SK-N-SH (cell line): ENCODE measurements around the gene SH3RF1. TPM values are rescaled to one million over a fixed set of nuclear protein-coding genes. Genes with fewer than 3 reads are reported as not detected.

Experiments used
- CTCF ChIA-PET: fragments of 300-600, 350-600 bp; formaldehyde crosslinking; extraction: SDS; loops from one replicate; lab custom pipeline; 2021; lab: Yijun Ruan, JAX
- POLR2A ChIA-PET: fragments of 350-600 bp; sonication (Branson Sonifier 250); formaldehyde crosslinking; extraction: SDS; loops from one replicate; lab custom pipeline; 2020; ENCODE audit warnings: antibody characterized with exemption, inconsistent platforms; lab: Yijun Ruan, JAX
- DNase-seq: peaks from one replicate; pipeline ENCODE4 v3.0.0; 2012
- H2AFZ ChIP-seq: fragments of 200-600 bp; sonication (generic); 2 replicates; pipeline ENCODE4 v1.8.1; 2016; ENCODE audit warnings: antibody characterized with exemption, mild to moderate bottlenecking, low read depth
- H3F3A ChIP-seq: fragments of 200-600 bp; sonication (generic); replicated peaks from 2 replicates; pipeline ENCODE3; 2016; ENCODE audit warnings: antibody characterized with exemption, mild to moderate bottlenecking; ENCODE audit not compliant: insufficient read depth
- H3K27ac ChIP-seq, 2 experiments: fragments of 200-500 bp in 1 of 2; fragments of 200-600 bp in 1 of 2; sonication (Bioruptor generic) in 1 of 2; sonication (generic), shearing (Covaris generic) in 1 of 2; 2 replicates each; pipeline versions ENCODE4 v1.5.1 to v1.6.1; 2014 to 2016; ENCODE audit warnings: low read depth in 2 of 2, inconsistent platforms in 1 of 2, low read length in 1 of 2, mild to moderate bottlenecking in 1 of 2, mixed read lengths in 1 of 2
- H3K27me3 ChIP-seq: fragments of 200-600 bp; sonication (generic), shearing (Covaris generic); 2 replicates; pipeline ENCODE4 v1.6.1; 2016; ENCODE audit warnings: mixed run types; ENCODE audit not compliant: insufficient read depth
- H3K36me3 ChIP-seq, 2 experiments: fragments of 200-500 bp in 1 of 2; fragments of 200-600 bp in 1 of 2; sonication (Bioruptor generic) in 1 of 2; sonication (generic) in 1 of 2; replicated peaks in 1 of 2; 2 replicates each; pipeline versions ENCODE3 to v1.5.1; 2014 to 2016; ENCODE audit warnings: low read length in 1 of 2, mild to moderate bottlenecking in 1 of 2; ENCODE audit not compliant: insufficient read depth in 2 of 2, control insufficient read depth in 1 of 2
- H3K4me1 ChIP-seq, 2 experiments: fragments of 200-500 bp in 1 of 2; fragments of 200-600 bp in 1 of 2; sonication (Bioruptor generic) in 1 of 2; sonication (generic), shearing (Covaris generic) in 1 of 2; 2 replicates each; pipeline versions ENCODE4 v1.5.1 to v1.6.1; 2014 to 2016; ENCODE audit warnings: low read depth in 1 of 2, low read length in 1 of 2, mixed run types in 1 of 2; ENCODE audit not compliant: insufficient read depth in 2 of 2, control insufficient read depth in 1 of 2
- H3K4me2 ChIP-seq: fragments of 200-600 bp; sonication (generic), shearing (Covaris generic); 2 replicates; pipeline ENCODE4 v1.6.1; 2017; ENCODE audit warnings: mixed run types
- H3K4me3 ChIP-seq, 2 experiments: fragments of 200-500 bp in 1 of 2; fragments of 200-600 bp in 1 of 2; sonication (Bioruptor generic) in 1 of 2; sonication (generic), shearing (Covaris generic) in 1 of 2; 2 replicates each; pipeline versions ENCODE4 v1.5.1 to v1.8.1; 2014 to 2016; ENCODE audit warnings: low read depth in 2 of 2, inconsistent platforms in 1 of 2, low read length in 1 of 2, mild to moderate bottlenecking in 1 of 2, mixed read lengths in 1 of 2, moderate library complexity in 1 of 2
- H3K79me2 ChIP-seq: fragments of 200-600 bp; sonication (generic); 2 replicates; pipeline ENCODE4 v1.8.1; 2017; ENCODE audit warnings: mild to moderate bottlenecking; ENCODE audit not compliant: insufficient read depth
- H3K9ac ChIP-seq: fragments of 200-600 bp; sonication (generic); 2 replicates; pipeline ENCODE4 v1.6.1; 2017; ENCODE audit warnings: mixed run types
- H3K9me2 ChIP-seq: fragments of 200-600 bp; sonication (generic); 2 replicates; pipeline ENCODE4 v1.6.1; 2017; ENCODE audit warnings: mixed run types
- H3K9me3 ChIP-seq: fragments of 200-600 bp; sonication (generic); 2 replicates; pipeline ENCODE4 v1.6.1; 2017; ENCODE audit warnings: mixed run types, mild to moderate bottlenecking, moderate library complexity
- H4K20me1 ChIP-seq: fragments of 200-600 bp; sonication (generic); 2 replicates; pipeline ENCODE4 v1.6.1; 2017; ENCODE audit warnings: mild to moderate bottlenecking, mixed run types; ENCODE audit not compliant: insufficient read depth
- EP300 ChIP-seq, 2 experiments: IDR thresholded peaks; 2 replicates each; pipeline versions ENCODE4 v1.4.0 to v1.6.1; 2012; ENCODE audit warnings: borderline replicate concordance in 1 of 2, low read depth in 1 of 2, low read length in 1 of 2
- FOSL2 ChIP-seq: IDR thresholded peaks from 2 replicates; pipeline ENCODE4 v1.4.0; 2012; ENCODE audit warnings: low read depth, mild to moderate bottlenecking, moderate library complexity, borderline replicate concordance
- FOXM1 ChIP-seq: IDR thresholded peaks from 2 replicates; pipeline ENCODE4 v1.4.0; 2012; ENCODE audit warnings: low read depth, mild to moderate bottlenecking
- GATA2 ChIP-seq: sonication (generic); formaldehyde crosslinking; IDR thresholded peaks from 2 replicates; pipeline ENCODE4 v1.5.0; 2020; ENCODE audit warnings: mild to moderate bottlenecking, missing genetic modification reagents
- JUND ChIP-seq: IDR thresholded peaks from 2 replicates; pipeline ENCODE4 v1.4.0; 2012
- MEF2A ChIP-seq: IDR thresholded peaks from 2 replicates; pipeline ENCODE4 v1.4.0; 2012; ENCODE audit warnings: low read depth, borderline replicate concordance
- NFIC ChIP-seq: IDR thresholded peaks from 2 replicates; pipeline ENCODE4 v1.4.0; 2012; ENCODE audit warnings: borderline replicate concordance
- POLR2AphosphoS5 ChIP-seq: IDR thresholded peaks from 2 replicates; pipeline ENCODE4 v1.6.1; 2012; ENCODE audit warnings: low read depth, low read length
- RAD21 ChIP-seq: IDR thresholded peaks from 2 replicates; pipeline ENCODE4 v1.6.1; 2012; ENCODE audit warnings: mild to moderate bottlenecking, low read length
- RFX5 ChIP-seq: IDR thresholded peaks from 2 replicates; pipeline ENCODE4 v1.6.1; 2012; ENCODE audit warnings: mild to moderate bottlenecking, improper control_type of control experiment, low read length
- SIN3A ChIP-seq: IDR thresholded peaks from 2 replicates; pipeline ENCODE4 v1.6.1; 2012; ENCODE audit warnings: low read depth, mild to moderate bottlenecking, low read length, moderate library complexity, borderline replicate concordance
- TCF12 ChIP-seq: IDR thresholded peaks from 2 replicates; pipeline ENCODE4 v1.4.0; 2012
- TEAD4 ChIP-seq: IDR thresholded peaks from 2 replicates; pipeline ENCODE4 v1.4.0; 2012; ENCODE audit warnings: mild to moderate bottlenecking, borderline replicate concordance; ENCODE audit not compliant: insufficient read depth
- YY1 ChIP-seq: IDR thresholded peaks from 2 replicates; pipeline ENCODE4 v1.4.0; 2012; ENCODE audit warnings: low read depth, mild to moderate bottlenecking
- WGBS: methylation state at CpG from one replicate; pipeline ENCODE4 v1.1.6; 2017; ENCODE audit warnings: low lambda C conversion rate; 5-methylcytosine and 5-hydroxymethylcytosine counted together
- polyA plus RNA-seq, 3 experiments: library from polyadenylated mRNA; depleted of rRNA; stranded (reverse); fragments of >200 nt; gene quantifications; 2 replicates each; pipeline ENCODE4 v1.2.3, GENCODE V29; 2012
- TF ChIP-seq, protein P1 (sequence below): fragments of 150-350 bp; IDR thresholded peaks from 2 replicates; pipeline ENCODE4 v1.6.1; 2016; ENCODE audit warnings: mild to moderate bottlenecking, low read depth, low read length
- TF ChIP-seq, protein P2 (sequence below): IDR thresholded peaks from 2 replicates; pipeline ENCODE4; 2012
- TF ChIP-seq, protein P3 (sequence below): IDR thresholded peaks from 2 replicates; pipeline ENCODE4 v1.6.1; 2012; ENCODE audit warnings: mild to moderate bottlenecking, low read depth, low read length, moderate library complexity
- TF ChIP-seq, protein P4 (sequence below): IDR thresholded peaks from 2 replicates; pipeline ENCODE4 v1.4.0; 2012; ENCODE audit warnings: low read depth

SH3RF1 gene
- polyA plus RNA-seq, 1 of the 3 experiments (the other 2 are of a cell fraction) = 22.0 TPM

DNA sequence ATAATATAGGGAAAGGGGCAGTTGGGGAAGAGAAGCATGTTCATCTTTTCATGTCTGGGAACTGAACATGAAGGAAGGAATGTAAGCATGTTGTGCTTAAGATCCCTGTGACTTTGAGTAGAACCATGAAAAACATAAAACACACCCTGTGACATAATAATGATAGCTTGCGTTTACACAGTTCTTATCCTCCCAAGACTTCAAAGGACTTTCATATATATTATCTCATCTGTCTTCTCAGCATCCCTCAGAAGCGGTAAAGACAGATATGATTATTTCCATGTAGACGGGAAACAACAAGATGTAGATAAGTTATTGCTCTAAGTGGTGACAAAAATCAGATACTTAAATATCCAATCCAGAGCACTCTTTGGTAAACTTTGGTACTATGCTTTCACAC, 3.3 kb upstream of the SH3RF1 start:
- DNase-seq = no peak
- CTCF ChIA-PET = interaction anchor here (1.4 kb wide), 2 partner anchors 13 to 14 kb away, joined by 3 to 4 read pairs; no protein-coding TSS in a partner anchor

DNA sequence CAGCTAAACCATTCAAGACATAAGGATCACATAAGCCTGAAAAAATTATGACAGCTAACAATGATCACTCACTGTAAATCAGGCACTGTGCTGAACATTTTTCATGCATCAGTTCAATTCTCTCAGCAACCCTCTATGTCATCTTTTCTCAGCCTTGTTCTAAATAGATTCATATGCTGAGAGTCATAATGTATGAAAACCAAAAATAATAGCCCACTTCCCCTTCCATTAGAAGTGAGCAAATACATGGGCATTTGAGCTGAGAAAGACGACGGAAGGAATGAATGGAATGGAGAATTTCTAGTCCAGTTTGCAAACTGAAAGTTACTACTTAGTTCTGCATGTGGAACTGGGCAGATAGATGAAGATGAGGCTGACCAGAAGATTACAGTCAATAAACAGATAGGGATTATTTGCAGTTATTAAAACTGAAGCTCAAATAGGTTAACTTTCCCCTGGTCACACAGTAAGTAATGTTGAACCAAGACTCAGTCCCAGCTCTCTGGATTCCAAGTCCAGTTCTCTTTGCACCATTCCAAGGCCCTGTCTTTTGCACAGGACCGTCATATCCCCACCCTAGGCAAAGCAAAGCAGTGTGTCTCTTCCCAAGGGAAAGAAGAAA, 1.6 kb upstream of the SH3RF1 start:
- peak overlapping the region; percentile 92; the same call in 1 of the 2 replicates for H3K4me2 ChIP-seq
- peak overlapping the region; percentile 99; the same call in 1 of the 2 replicates for H3K9ac ChIP-seq
- H3K9me2 ChIP-seq = no peaks in the 10 kb centered on the region
- WGBS = 34% methylated on average over 3 of the region's 3 CpGs
- H3K79me2 ChIP-seq = peaks cover 40% of the 10 kb centered on the region
- H3K4me3 ChIP-seq = peak overlapping the region in 1 of 2 experiments; percentile 85; a peak in 2 of 4 replicates
- H4K20me1 ChIP-seq = peaks cover 12% of the 10 kb centered on the region
- H3K36me3 ChIP-seq = peaks cover 11 to 12% of the 10 kb centered on the region in 2 experiments
- ChIA-PET POLR2A (no interaction called here), CTCF (no interaction called here)
- no peaks in the 10 kb centered on the region for H3K27me3 ChIP-seq
- TF ChIP-seq EP300 (IDR thresholded peaks at IDR 0.05; ENCODE audit: borderline replicate concordance in 1 of 2, low read depth in 1 of 2, low read length in 1 of 2) = peak in 1 of 2 experiments; percentile 84; a peak in 1 of 4 replicates
- TF ChIP-seq NFIC = peak; percentile 27; the same call in 1 of the 2 replicates
- peak; percentile 54 for TF ChIP-seq JUND
- no peak for TF ChIP-seq GATA2
- peak; percentile 68; the same call in 1 of the 2 replicates for TF ChIP-seq TEAD4
- TF ChIP-seq, protein P1, sequence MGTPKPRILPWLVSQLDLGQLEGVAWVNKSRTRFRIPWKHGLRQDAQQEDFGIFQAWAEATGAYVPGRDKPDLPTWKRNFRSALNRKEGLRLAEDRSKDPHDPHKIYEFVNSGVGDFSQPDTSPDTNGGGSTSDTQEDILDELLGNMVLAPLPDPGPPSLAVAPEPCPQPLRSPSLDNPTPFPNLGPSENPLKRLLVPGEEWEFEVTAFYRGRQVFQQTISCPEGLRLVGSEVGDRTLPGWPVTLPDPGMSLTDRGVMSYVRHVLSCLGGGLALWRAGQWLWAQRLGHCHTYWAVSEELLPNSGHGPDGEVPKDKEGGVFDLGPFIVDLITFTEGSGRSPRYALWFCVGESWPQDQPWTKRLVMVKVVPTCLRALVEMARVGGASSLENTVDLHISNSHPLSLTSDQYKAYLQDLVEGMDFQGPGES = no peak
- no peak for TF ChIP-seq RAD21
- peak; percentile 49; the same call in 1 of the 2 replicates for TF ChIP-seq MEF2A
- no peak for TF ChIP-seq SIN3A
- TF ChIP-seq, protein P2, sequence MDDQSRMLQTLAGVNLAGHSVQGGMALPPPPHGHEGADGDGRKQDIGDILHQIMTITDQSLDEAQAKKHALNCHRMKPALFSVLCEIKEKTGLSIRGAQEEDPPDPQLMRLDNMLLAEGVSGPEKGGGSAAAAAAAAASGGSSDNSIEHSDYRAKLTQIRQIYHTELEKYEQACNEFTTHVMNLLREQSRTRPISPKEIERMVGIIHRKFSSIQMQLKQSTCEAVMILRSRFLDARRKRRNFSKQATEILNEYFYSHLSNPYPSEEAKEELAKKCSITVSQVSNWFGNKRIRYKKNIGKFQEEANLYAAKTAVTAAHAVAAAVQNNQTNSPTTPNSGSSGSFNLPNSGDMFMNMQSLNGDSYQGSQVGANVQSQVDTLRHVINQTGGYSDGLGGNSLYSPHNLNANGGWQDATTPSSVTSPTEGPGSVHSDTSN = peak; percentile 86
- TF ChIP-seq YY1 = peak; percentile 44; the same call in 1 of the 2 replicates
- peak; percentile 87 for TF ChIP-seq TCF12
- TF ChIP-seq, protein P3, sequence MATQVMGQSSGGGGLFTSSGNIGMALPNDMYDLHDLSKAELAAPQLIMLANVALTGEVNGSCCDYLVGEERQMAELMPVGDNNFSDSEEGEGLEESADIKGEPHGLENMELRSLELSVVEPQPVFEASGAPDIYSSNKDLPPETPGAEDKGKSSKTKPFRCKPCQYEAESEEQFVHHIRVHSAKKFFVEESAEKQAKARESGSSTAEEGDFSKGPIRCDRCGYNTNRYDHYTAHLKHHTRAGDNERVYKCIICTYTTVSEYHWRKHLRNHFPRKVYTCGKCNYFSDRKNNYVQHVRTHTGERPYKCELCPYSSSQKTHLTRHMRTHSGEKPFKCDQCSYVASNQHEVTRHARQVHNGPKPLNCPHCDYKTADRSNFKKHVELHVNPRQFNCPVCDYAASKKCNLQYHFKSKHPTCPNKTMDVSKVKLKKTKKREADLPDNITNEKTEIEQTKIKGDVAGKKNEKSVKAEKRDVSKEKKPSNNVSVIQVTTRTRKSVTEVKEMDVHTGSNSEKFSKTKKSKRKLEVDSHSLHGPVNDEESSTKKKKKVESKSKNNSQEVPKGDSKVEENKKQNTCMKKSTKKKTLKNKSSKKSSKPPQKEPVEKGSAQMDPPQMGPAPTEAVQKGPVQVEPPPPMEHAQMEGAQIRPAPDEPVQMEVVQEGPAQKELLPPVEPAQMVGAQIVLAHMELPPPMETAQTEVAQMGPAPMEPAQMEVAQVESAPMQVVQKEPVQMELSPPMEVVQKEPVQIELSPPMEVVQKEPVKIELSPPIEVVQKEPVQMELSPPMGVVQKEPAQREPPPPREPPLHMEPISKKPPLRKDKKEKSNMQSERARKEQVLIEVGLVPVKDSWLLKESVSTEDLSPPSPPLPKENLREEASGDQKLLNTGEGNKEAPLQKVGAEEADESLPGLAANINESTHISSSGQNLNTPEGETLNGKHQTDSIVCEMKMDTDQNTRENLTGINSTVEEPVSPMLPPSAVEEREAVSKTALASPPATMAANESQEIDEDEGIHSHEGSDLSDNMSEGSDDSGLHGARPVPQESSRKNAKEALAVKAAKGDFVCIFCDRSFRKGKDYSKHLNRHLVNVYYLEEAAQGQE = no peak
- TF ChIP-seq FOSL2 = peak; percentile 63
- peaks cover 6 to 9% of the 10 kb centered on the region in 2 experiments; a peak in 3 of 4 replicates for H3K4me1 ChIP-seq
- no peak overlapping the region for H2AFZ ChIP-seq
- no peak for DNase-seq
- H3K27ac ChIP-seq = peak overlapping the region; percentile 58 to 94; a peak in 3 of 4 replicates
- H3F3A ChIP-seq = peaks cover 41% of the 10 kb centered on the region
- H3K9me3 ChIP-seq = no peaks in the 10 kb centered on the region

More for the DNA sequence above, 3.3 kb upstream of the SH3RF1 start:
- TF ChIP-seq YY1 (no peak), FOXM1 (no peak), TEAD4 (no peak), MEF2A (no peak), RFX5 (no peak), POLR2AphosphoS5 (no peak)
- TF ChIP-seq, protein P4, sequence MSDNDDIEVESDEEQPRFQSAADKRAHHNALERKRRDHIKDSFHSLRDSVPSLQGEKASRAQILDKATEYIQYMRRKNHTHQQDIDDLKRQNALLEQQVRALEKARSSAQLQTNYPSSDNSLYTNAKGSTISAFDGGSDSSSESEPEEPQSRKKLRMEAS = no peak
- Histone ChIP-seq H2AFZ (no peak overlapping the region), H3K27ac (0 out of 4 replicates have a peak overlapping the region, but pooled peaks of 1 of the 2 experiments have one; percentile 94), H3K4me3 (no peak overlapping the region), H3F3A (peaks cover 26% of the 10 kb centered on the region), H3K4me1 (peaks cover 5 to 12% of the 10 kb centered on the region in 2 experiments; a peak in 3 of 4 replicates), H3K9me2 (no peaks in the 10 kb centered on the region), H3K4me2 (no peak overlapping the region), H3K79me2 (peaks cover 24% of the 10 kb centered on the region), H3K9me3 (no peaks in the 10 kb centered on the region), H4K20me1 (no peaks in the 10 kb centered on the region), H3K27me3 (no peaks in the 10 kb centered on the region), H3K36me3 (no peaks in the 10 kb centered on the region), H3K9ac (no peak overlapping the region)
- POLR2A ChIA-PET = interaction anchor here (0.6 kb wide), 1 partner anchor 22 kb away, joined by 3 read pairs; no protein-coding TSS in a partner anchor
- 94% methylated on average over 3 of the region's 3 CpGs for WGBS
